ENCODE results near the gene SLC2A1.
A peak's percentile ranks its signal among the peaks of the same experiment; 100 is the strongest.

Gene SLC2A1

DNA sequence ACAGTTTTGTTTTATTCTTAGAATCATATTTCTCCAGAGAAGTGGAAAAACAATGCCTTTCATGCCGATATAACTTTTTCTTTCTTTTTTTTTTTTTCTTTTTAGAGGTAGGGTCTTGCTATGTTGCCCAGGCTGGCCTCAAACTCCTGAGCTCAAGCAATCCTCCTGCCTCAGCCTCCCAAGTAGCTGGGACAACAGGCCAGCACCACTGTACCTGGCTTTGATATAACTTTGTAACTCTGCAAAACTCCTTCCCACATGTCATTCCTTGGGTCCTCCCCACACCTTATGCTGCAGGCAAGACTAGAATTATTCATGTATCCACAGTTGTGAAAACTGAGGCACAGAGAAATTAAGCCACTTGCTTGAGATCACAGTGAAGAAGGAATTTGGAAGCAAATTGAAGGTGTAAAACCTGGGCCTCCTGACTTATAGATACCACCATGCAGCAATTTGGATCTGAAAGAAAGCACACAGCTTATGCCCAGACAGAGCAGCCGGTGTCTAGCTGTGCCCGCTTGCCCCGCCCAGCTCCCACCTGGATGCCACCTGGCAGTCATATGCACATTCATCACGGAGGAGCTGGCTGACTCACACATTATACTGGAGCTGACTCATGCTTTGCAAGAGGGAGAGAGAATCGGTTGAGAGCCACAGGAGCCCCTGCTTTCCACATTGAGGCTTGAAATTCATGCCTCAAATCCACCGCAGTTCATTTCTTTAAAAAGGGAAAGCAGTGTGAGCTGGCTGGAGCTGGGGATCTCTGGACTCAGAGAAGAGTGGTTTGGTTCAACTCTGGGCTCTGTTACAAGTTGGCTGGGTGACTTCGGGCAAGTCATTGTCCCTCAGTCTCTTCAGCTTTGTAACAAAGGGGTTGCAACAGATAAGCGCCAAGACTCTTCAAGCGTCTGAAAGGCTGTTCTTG, 8.3 kb upstream of the SLC2A1 start (continued):
- TF ChIP-seq, protein P1, sequence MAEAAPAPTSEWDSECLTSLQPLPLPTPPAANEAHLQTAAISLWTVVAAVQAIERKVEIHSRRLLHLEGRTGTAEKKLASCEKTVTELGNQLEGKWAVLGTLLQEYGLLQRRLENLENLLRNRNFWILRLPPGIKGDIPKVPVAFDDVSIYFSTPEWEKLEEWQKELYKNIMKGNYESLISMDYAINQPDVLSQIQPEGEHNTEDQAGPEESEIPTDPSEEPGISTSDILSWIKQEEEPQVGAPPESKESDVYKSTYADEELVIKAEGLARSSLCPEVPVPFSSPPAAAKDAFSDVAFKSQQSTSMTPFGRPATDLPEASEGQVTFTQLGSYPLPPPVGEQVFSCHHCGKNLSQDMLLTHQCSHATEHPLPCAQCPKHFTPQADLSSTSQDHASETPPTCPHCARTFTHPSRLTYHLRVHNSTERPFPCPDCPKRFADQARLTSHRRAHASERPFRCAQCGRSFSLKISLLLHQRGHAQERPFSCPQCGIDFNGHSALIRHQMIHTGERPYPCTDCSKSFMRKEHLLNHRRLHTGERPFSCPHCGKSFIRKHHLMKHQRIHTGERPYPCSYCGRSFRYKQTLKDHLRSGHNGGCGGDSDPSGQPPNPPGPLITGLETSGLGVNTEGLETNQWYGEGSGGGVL (tag by site-specific recombination; IDR thresholded peaks at IDR 0.05): no peak
- TF ChIP-seq, protein P2, sequence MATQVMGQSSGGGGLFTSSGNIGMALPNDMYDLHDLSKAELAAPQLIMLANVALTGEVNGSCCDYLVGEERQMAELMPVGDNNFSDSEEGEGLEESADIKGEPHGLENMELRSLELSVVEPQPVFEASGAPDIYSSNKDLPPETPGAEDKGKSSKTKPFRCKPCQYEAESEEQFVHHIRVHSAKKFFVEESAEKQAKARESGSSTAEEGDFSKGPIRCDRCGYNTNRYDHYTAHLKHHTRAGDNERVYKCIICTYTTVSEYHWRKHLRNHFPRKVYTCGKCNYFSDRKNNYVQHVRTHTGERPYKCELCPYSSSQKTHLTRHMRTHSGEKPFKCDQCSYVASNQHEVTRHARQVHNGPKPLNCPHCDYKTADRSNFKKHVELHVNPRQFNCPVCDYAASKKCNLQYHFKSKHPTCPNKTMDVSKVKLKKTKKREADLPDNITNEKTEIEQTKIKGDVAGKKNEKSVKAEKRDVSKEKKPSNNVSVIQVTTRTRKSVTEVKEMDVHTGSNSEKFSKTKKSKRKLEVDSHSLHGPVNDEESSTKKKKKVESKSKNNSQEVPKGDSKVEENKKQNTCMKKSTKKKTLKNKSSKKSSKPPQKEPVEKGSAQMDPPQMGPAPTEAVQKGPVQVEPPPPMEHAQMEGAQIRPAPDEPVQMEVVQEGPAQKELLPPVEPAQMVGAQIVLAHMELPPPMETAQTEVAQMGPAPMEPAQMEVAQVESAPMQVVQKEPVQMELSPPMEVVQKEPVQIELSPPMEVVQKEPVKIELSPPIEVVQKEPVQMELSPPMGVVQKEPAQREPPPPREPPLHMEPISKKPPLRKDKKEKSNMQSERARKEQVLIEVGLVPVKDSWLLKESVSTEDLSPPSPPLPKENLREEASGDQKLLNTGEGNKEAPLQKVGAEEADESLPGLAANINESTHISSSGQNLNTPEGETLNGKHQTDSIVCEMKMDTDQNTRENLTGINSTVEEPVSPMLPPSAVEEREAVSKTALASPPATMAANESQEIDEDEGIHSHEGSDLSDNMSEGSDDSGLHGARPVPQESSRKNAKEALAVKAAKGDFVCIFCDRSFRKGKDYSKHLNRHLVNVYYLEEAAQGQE (tag by site-specific recombination; IDR thresholded peaks at IDR 0.05): no peak
- TF ChIP-seq ZSCAN30 (tag by site-specific recombination; IDR thresholded peaks at IDR 0.05) (no peak), ZNF626 (tag by site-specific recombination; IDR thresholded peaks at IDR 0.05) (no peak), HOXD13 (CRISPR knock-in tag; IDR thresholded peaks at IDR 0.05; ENCODE audit: borderline replicate concordance) (no peak), HOXC10 (CRISPR knock-in tag; IDR thresholded peaks at IDR 0.05) (no peak), ZNF501 (tag by site-specific recombination; IDR thresholded peaks at IDR 0.05) (no peak), ZNF114 (tag by site-specific recombination; IDR thresholded peaks at IDR 0.05) (no peak), ZNF555 (tag by site-specific recombination; conservative IDR thresholded peaks at IDR 0.05) (no peak), SCRT2 (tag by site-specific recombination; IDR thresholded peaks at IDR 0.05) (no peak), ZBTB8A (tag by site-specific recombination; IDR thresholded peaks at IDR 0.05) (no peak), ZBTB1 (tag by site-specific recombination; IDR thresholded peaks at IDR 0.05) (no peak), HOXA7 (CRISPR knock-in tag; IDR thresholded peaks at IDR 0.05; ENCODE audit: borderline replicate concordance) (no peak), EGR2 (tag by site-specific recombination; IDR thresholded peaks at IDR 0.05; ENCODE audit: low read depth) (no peak), SP7 (tag by site-specific recombination; IDR thresholded peaks at IDR 0.05) (0 out of 2 replicates have a peak, but pooled peaks have one; percentile 27), KLF9 (tag by site-specific recombination; IDR thresholded peaks at IDR 0.05; ENCODE audit: low read depth) (no peak), YY2 (tag by site-specific recombination; IDR thresholded peaks at IDR 0.05) (no peak)
- TF ChIP-seq, protein P3, sequence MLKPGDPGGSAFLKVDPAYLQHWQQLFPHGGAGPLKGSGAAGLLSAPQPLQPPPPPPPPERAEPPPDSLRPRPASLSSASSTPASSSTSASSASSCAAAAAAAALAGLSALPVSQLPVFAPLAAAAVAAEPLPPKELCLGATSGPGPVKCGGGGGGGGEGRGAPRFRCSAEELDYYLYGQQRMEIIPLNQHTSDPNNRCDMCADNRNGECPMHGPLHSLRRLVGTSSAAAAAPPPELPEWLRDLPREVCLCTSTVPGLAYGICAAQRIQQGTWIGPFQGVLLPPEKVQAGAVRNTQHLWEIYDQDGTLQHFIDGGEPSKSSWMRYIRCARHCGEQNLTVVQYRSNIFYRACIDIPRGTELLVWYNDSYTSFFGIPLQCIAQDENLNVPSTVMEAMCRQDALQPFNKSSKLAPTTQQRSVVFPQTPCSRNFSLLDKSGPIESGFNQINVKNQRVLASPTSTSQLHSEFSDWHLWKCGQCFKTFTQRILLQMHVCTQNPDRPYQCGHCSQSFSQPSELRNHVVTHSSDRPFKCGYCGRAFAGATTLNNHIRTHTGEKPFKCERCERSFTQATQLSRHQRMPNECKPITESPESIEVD (tag by site-specific recombination; IDR thresholded peaks at IDR 0.05): no peak
- TF ChIP-seq, protein P4, sequence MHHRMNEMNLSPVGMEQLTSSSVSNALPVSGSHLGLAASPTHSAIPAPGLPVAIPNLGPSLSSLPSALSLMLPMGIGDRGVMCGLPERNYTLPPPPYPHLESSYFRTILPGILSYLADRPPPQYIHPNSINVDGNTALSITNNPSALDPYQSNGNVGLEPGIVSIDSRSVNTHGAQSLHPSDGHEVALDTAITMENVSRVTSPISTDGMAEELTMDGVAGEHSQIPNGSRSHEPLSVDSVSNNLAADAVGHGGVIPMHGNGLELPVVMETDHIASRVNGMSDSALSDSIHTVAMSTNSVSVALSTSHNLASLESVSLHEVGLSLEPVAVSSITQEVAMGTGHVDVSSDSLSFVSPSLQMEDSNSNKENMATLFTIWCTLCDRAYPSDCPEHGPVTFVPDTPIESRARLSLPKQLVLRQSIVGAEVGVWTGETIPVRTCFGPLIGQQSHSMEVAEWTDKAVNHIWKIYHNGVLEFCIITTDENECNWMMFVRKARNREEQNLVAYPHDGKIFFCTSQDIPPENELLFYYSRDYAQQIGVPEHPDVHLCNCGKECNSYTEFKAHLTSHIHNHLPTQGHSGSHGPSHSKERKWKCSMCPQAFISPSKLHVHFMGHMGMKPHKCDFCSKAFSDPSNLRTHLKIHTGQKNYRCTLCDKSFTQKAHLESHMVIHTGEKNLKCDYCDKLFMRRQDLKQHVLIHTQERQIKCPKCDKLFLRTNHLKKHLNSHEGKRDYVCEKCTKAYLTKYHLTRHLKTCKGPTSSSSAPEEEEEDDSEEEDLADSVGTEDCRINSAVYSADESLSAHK (tag by site-specific recombination; IDR thresholded peaks at IDR 0.05): no peak
- TF ChIP-seq, protein P5, sequence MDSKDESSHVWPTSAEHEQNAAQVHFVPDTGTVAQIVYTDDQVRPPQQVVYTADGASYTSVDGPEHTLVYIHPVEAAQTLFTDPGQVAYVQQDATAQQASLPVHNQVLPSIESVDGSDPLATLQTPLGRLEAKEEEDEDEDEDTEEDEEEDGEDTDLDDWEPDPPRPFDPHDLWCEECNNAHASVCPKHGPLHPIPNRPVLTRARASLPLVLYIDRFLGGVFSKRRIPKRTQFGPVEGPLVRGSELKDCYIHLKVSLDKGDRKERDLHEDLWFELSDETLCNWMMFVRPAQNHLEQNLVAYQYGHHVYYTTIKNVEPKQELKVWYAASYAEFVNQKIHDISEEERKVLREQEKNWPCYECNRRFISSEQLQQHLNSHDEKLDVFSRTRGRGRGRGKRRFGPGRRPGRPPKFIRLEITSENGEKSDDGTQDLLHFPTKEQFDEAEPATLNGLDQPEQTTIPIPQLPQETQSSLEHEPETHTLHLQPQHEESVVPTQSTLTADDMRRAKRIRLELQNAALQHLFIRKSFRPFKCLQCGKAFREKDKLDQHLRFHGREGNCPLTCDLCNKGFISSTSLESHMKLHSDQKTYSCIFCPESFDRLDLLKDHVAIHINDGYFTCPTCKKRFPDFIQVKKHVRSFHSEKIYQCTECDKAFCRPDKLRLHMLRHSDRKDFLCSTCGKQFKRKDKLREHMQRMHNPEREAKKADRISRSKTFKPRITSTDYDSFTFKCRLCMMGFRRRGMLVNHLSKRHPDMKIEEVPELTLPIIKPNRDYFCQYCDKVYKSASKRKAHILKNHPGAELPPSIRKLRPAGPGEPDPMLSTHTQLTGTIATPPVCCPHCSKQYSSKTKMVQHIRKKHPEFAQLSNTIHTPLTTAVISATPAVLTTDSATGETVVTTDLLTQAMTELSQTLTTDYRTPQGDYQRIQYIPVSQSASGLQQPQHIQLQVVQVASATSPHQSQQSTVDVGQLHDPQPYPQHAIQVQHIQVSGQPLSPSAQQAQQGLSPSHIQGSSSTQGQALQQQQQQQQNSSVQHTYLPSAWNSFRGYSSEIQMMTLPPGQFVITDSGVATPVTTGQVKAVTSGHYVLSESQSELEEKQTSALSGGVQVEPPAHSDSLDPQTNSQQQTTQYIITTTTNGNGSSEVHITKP (tag by site-specific recombination; IDR thresholded peaks at IDR 0.05): no peak
- TF ChIP-seq, protein P6, sequence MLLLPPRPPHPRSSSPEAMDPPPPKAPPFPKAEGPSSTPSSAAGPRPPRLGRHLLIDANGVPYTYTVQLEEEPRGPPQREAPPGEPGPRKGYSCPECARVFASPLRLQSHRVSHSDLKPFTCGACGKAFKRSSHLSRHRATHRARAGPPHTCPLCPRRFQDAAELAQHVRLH (tag by site-specific recombination; IDR thresholded peaks at IDR 0.05): no peak
